HG02763 (cell line): ENCODE results near the gene RSPH1.

ENCODE experiments used
- ATAC-seq: cut with Tn5 transposase; IDR thresholded peaks from one replicate; pipeline ENCODE4 v1.9.1; 2021; ENCODE audit warnings: mild to moderate bottlenecking, moderate library complexity; ENCODE audit not compliant: unreplicated experiment

The RSPH1 gene

GRCh38 chr21:42451941-42452340 is 44.1 kb downstream of the RSPH1 start:
- ATAC-seq = no peak

DNA sequence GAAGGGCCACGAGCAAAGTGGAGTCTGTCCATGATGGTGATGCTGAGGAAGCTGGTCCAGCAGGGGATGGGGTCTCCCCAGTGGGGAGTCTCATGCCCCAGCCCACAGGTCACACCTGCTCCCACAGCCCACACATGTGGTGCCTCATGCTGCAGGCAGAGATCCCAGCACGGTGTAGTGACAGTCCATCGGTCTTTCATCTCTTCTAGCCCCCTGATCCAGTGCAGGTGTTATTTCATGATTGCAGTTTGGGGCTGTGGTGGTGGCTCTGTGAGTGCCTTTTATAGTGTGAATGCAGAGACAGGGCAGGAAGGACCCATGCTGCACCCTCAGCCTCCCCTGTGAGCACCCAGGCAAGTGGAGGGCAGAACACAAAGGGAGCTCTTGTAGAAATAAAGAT is 47.3 kb downstream of the RSPH1 start:
- no peak for ATAC-seq

DNA sequence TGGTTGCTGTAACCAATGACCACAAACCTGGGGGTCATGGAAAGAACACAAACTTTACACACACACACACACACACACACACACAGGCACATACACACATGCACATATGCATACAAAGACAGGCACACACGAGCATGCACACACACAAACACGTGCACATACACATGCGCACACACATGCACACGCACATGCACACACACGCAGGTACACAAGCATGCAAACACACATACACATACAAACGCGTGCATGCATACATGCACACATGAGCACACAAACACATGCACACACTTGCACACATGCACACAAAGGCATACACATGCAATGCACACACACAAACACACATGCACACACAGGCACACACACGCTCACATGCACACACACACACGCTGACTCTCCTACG is 48.3 kb downstream of the RSPH1 start:
- no peak for ATAC-seq

GRCh38 chr21:42447182-42447581 is 48.8 kb downstream of the RSPH1 start:
- ATAC-seq = no peak

- no peak for ATAC-seq
Measured at GRCh38 chr21:42446531-42446930, 49.5 kb downstream of the RSPH1 start.

DNA sequence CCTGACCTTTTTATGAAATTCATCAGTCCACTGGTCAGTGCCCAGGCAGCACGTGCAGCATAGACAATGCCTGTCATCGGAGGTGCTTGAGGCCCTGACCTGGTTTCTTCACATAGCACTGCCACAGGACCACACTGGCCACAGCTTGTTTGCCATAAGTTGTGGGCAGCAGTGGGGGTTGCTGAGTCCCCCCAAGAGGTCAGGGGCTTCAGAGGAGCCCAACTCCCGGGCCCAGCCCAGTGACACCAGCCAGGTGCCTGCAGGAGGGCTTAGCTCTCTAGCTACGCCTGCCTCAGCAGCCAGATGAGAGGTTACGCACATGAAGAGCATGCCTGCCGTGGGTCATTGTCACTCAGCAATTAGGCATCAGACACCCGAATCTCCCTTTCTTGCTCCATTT is 50.7 kb downstream of the RSPH1 start:
- ATAC-seq = no peak

DNA sequence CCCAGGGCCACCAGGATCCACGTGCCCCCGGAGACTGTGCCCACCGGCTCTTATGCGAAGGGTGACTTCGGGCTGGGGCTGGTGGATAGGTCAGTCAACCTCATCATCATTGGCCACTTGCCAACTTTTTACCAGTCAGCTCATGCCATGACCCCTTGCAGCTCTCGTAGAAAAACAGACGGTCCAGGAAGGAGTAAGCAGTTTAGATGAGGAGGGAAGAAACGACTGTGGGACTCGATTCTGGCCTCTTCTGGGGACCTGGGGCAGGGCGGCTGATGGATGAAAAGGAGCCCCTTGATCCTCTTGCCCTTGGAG is 51.3 kb downstream of the RSPH1 start:
- ATAC-seq = no peak

GRCh38 chr21:42443876-42444744 is 51.9 kb downstream of the RSPH1 start:
- ATAC-seq = no peak

GRCh38 chr21:42443181-42443785 is 52.7 kb downstream of the RSPH1 start:
- ATAC-seq = no peak

DNA sequence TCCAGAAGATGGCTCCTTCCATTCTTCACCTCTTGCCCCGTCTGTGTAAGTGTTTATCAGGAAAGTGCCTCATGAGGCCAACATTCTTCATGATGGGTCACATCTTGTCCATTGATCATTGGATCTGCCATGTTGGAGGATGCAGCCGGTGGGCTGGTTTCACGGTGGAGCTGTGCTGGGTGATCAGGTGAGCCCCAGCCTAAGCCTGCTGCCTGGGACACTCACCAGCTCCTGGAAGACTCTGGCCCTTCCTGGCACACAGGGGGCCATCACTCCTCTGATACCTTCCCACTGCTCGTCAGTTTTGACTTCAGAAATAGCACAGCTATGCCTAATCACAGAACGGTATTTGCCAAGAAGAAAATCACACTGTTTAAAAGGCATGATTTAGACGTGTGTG is 54.1 kb downstream of the RSPH1 start:
- no peak for ATAC-seq

DNA sequence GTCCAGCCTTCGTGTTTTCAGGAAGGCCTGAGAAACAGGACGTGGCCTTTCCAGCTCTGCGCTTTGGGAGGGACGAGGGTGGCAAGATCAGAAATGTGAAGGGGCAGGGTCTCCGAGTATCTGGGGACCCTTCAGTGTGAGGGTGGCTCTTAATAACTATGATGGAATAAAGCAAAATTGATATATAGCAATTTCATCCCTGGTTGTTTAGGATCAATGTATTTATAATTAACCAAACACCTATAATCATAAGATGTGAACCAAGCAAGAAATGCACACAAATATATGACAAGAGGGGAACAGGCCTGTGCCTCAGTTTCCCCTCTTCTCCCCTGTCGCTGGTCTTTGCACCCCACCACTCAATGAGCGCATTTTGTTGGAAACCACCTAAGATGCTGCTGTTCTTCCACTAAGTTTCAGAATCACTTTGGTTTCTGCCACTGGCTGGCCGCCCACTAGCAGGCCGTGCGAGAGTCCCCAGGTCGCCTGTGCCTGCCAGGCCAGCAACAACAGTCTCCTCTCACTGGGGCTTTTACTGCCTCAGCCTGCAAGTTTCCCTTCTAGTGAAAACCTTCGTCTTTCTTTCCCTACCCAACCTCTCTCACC is 55.7 kb downstream of the RSPH1 start:
- ATAC-seq = peak; percentile 58

GRCh38 chr21:42439284-42440186 is 56.5 kb downstream of the RSPH1 start:
- ATAC-seq = no peak

GRCh38 chr21:42438316-42439205 is 57.5 kb downstream of the RSPH1 start:
- ATAC-seq = no peak

DNA sequence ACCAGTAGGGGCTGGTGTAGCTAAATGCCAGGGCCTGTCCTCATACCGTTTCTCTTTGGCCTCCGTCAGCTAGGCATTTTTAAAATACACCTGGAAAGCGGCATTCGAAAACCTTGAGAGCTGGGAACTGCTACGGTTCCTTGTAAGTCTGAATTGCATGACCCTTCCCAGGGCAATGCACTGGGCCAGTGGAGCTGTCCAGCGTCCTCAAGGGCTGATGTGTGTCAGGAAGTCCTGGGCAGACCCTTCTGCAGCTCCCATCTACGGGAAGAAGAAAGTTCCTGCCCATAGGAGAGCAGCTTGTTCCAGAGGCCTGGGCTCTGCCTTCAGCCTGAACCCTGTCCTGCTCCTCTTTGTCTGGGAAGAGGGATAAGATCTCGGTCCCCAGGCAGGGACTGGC is 58.2 kb downstream of the RSPH1 start:
- ATAC-seq = no peak

DNA sequence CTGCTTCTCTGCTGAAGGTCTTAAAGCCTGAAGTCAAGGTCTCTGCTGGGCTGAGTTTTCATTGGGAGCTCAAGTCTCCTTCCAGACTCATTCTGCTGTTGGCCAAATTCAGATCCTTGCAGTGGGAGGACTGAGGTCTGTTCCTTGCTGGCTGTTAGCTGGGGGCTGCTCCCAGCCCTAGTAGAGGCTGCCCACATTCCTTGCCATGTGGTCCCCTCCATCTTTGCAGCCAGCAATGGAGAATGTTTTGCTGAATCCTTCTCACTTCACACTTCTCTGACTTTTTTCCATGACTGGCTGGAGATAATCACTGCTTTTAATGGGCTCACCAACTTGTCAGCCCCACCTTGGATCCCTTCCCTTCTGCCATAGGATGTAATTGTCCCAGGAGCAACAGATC is 59.1 kb downstream of the RSPH1 start:
- no peak for ATAC-seq

DNA sequence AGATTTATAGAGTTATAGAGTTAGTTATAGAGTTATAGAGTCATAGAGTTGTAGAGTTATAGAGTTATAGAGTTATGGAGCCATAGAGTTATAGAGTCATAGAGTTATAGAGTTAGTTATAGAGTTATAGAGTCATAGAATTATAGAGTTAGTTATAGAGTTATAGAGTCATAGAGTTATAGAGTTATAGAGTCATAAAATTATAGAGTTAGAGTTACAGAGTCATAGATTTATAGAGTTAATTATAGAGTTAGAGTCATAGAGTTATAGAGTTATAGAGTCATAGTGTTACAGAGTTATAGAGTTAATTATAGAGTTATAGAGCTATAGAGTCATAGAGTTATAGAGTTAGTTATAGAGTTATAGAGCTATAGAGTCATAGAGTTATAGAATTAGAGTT is 60.2 kb downstream of the RSPH1 start:
- no peak for ATAC-seq

DNA sequence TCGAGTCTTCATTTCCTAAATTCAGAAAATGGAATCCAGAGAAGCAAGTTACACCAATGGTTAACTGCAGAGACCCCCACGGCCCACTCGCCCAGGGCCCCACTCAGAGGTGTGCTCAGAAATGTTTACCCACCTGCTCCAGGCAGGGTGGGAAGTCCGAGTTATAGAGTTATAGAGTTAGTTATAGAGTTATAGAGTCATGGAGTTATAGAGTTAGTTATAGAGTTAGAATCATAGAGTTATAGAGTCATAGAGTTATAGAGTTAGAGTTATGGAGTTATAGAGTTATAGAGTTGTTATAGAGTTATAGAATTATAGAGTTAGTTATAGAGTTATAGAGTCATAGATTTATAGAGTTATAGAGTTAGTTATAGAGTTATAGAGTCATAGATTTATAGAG is 60.6 kb downstream of the RSPH1 start:
- ATAC-seq = no peak

DNA sequence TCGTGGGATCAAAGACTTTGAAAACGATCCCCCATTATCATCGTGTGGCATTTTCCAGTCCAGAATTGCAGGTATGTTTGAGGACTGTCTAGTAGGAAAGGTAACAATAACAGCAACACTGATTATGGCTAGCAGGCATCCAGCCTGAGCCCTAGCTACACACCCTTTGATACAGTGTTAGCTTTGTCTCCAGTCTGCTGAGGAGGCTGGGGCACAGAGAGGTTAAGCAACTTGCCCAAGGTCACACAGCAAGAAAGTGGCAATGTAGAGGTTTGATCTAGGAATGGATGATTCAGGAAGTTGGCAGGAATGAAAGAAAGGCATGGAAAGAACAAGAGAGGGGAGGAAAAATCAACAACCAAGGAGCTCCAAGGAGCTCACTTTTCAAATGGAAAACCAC is 61.1 kb downstream of the RSPH1 start:
- no peak for ATAC-seq

GRCh38 chr21:42433946-42434551 is 62.0 kb downstream of the RSPH1 start:
- ATAC-seq = no peak

DNA sequence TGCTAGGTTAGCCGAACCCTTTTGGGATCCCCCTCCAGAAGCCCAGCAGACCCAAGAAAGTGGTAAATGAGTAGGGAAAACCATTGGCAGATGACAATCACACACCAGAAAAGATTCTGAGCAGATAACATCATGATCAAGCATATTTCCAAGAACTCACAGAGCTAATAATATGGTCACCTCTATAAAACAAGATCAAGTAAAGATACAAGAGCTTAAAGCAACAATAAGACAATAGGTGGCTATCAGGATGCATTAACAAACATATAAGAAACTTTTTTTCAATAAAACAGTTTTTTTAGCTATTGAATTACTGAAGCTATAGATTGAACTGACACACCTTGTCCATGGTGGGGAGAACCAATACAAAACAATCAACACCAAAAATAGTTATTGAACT is 63.3 kb downstream of the RSPH1 start:
- no peak for ATAC-seq
